Stimulated activated CD4-positive, alpha-beta T cell treated with anti-CD3 and anti-CD28 coated beads, Interleukin-1b, Interleukin-23, amount 100 ng/mL, for 4 hours (primary cell): ENCODE measurements around the gene AK1.

Experiments used
- DNase-seq, 2 donors: peaks; one replicate each; pipeline ENCODE4 v3.0.0-alpha.2; 2020; ENCODE audit warnings: low read depth in 2 of 2

The AK1 gene

GRCh38 chr9:127909839-127910273 lies 32.4 kb upstream of the AK1 start:
- DNase-seq = no peak

GRCh38 chr9:127908660-127908926 lies 31.1 kb upstream of the AK1 start:
- no peak for DNase-seq

- DNase-seq = no peak
Observed at GRCh38 chr9:127907867-127908659, 30.6 kb upstream of the AK1 start.

- DNase-seq = peak; percentile 42 to 46
Observed at GRCh38 chr9:127905788-127906191, 28.3 kb upstream of the AK1 start.

- DNase-seq = peak in 1 of 2 donors; percentile 41
Observed at GRCh38 chr9:127905004-127905728, 27.7 kb upstream of the AK1 start.

GRCh38 chr9:127904561-127905003 lies 27.1 kb upstream of the AK1 start:
- no peak for DNase-seq

- DNase-seq = peak in 1 of 2 donors; percentile 58
Observed at GRCh38 chr9:127903557-127904475, 26.3 kb upstream of the AK1 start.

GRCh38 chr9:127899128-127899943 lies 21.9 kb upstream of the AK1 start, which contains the start of gene ST6GALNAC6:
Gene ST6GALNAC6, minus strand, starts transcription at chr9:127899603. Its CDS starts 1,622 bp downstream, at chr9:127897981.
- DNase-seq = peak; percentile 50 to 79

- DNase-seq = no peak
Observed at GRCh38 chr9:127898433-127899127, 21.1 kb upstream of the AK1 start.

- no peak for DNase-seq
Observed at GRCh38 chr9:127897193-127897692, 19.8 kb upstream of the AK1 start.

- no peak for DNase-seq
Observed at GRCh38 chr9:127896395-127897192, 19.1 kb upstream of the AK1 start.

- DNase-seq = no peak
Observed at GRCh38 chr9:127895811-127896210, 18.3 kb upstream of the AK1 start.

- no peak for DNase-seq
Observed at GRCh38 chr9:127893392-127893791, 15.9 kb upstream of the AK1 start.

GRCh38 chr9:127892831-127893230 lies 15.4 kb upstream of the AK1 start:
- DNase-seq = no peak

GRCh38 chr9:127890053-127890452 lies 12.6 kb upstream of the AK1 start:
- no peak for DNase-seq

- no peak for DNase-seq
Observed at GRCh38 chr9:127887792-127888191, 10.3 kb upstream of the AK1 start.

GRCh38 chr9:127886401-127886972 lies 9.0 kb upstream of the AK1 start:
- no peak for DNase-seq

GRCh38 chr9:127885508-127886281 lies 8.2 kb upstream of the AK1 start:
- DNase-seq = no peak
